NCI-H146 treated with DMSO at 0.1 percent for 48 hours (cell line): ENCODE results near the gene BMAL1.

Source experiments
- DNase-seq: peaks from one replicate; lab custom pipeline; 2025; ENCODE audit not compliant: unreplicated experiment; lab: John Stamatoyannopoulos, UW

Gene BMAL1

GRCh38 chr11:13339195-13340153, 61.9 kb downstream of the BMAL1 start:
- no peak for DNase-seq

DNA sequence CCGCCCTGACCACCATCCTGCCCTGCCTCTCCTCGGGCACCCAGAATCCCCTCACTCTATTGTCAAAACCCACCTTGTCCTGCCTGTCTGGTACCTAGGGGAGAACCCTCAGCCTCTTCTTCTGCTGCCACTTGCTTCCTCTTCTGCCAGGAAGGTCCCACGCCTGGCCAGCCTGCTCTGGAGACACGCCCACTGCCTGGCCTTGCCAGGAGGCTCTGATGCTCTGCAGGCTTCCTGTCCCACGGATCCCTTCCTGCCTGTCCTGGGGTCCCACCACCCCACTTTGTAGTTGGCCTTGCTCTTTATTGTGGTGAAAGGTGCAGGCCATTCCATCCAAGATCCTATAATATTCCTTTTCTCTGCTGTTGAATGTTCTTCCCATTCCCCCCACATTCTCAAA, 63.4 kb downstream of the BMAL1 start:
- no peak for DNase-seq

DNA sequence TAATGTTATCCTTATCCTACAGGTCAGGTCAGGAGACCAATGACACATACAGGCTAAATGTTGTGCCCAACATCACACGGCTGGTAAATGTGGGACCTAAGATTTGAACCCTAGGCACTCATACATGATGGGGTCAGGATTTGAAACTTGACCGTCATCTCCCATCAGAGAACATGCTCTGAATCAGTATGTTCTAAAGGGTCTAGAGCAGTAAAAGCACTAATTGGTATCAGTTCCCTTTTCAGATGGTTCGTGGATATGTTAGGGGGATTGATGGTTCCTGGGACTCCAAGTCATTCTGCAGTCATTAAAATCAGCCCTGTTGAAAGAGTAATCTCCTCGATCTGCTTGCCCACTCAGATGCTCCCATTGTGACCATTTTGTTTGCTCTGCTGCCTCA, 65.5 kb downstream of the BMAL1 start:
- no peak for DNase-seq

GRCh38 chr11:13343931-13344717, 66.5 kb downstream of the BMAL1 start:
- DNase-seq, result peak; percentile 54

- DNase-seq, result no peak
Observed at GRCh38 chr11:13344818-13345217, 67.2 kb downstream of the BMAL1 start.

- no peak for DNase-seq
Observed at GRCh38 chr11:13346470-13346869, 68.9 kb downstream of the BMAL1 start.

DNA sequence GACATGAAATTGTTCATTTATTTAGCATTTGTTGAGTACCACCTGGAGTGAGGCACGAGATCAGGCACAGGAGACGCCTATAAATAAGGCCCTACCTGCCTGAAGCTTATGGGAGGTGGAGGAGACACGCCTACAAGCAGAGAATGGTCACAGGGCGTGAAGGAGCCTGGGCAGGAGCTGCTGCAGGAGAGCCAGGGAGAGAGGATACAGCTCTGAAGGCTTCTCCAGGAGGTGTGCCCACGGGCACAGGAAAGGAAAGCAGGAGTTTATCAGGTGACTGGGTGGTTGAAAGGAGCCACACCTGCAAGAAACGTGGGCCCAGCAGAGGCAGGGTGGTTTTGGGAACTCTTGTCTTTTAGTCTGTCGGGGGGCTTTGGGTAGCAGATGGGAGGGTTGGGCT, 70.3 kb downstream of the BMAL1 start:
- no peak for DNase-seq

DNA sequence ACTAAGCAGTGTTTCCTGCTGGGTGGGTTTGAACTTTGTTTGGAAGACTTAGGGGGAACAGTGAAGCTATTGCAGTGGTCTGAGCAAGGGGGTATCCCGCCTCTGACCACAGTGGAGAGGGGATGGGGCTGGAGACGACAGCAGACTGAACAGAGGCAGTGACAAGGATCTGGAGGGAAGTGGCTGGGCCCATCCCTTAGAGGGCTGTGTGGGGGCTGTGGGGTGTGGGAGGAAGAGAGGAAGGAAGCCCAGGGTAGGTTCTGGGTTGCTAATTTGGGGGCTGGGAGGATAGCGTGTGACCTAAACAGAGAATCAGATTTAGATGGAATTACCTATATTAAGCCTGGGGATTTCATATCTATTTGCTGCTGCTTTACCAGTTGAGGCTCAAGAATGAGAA, 70.7 kb downstream of the BMAL1 start:
- no peak for DNase-seq

- no peak for DNase-seq
Observed at GRCh38 chr11:13349046-13349445, 71.5 kb downstream of the BMAL1 start.

- no peak for DNase-seq
Observed at GRCh38 chr11:13349581-13349980, 72.0 kb downstream of the BMAL1 start.

DNA sequence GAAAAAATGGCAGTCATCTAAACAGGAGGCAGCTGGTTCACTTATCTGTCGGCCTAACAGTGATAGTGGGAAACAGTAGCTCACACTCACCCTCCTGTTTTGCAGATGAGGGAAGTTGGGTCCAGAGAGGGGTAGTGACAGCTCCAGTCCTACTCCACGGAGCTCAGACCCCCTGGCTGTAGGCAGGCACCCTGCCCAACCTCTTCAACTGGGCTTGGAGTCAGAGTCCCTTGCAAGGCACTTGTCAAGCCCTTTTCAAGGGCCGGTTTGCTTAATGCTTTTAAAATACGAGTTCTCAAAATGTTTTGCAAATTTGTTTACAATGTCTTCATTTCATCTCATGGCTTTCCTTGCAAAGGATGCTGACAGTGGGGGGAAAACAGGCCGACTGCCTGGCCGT, 75.1 kb downstream of the BMAL1 start:
- no peak for DNase-seq

DNA sequence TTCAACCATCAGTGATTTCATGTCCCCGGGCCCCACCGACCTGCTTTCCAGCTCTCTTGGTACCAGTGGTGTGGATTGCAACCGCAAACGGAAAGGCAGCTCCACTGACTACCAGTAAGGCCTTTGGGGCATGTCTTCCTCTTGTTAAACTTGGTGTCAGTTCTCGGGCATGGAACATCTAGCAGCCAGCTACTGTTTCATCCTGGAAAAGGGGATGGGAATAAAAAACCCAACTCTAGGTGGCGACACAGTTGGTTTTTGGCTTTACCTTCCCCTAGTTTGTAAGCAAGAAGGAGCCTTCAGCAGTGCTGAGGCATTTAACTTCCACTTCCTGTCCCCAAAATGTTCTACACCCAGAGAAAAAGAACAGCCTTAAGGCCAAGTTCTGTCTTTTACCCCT, 76.7 kb downstream of the BMAL1 start:
- DNase-seq, result no peak

DNA sequence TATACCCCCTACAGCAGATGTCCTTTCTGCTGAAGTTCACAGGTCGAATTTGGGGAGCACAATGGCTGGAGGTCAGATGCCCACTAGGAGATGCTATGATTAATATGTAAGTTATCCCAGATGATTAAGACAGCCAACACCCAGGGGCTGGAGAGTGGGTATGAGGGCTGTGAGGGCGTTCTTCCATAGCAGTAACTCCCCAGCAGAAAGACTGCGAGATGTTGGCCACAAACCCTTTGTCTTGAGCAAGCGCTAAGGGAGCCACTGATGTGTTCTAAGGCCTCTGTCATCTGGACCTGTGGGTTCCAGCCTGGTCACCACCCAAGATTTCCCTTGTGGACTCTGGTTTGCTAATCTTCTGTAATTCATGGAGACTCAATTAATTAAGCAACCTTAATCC, 77.6 kb downstream of the BMAL1 start:
- no peak for DNase-seq

DNA sequence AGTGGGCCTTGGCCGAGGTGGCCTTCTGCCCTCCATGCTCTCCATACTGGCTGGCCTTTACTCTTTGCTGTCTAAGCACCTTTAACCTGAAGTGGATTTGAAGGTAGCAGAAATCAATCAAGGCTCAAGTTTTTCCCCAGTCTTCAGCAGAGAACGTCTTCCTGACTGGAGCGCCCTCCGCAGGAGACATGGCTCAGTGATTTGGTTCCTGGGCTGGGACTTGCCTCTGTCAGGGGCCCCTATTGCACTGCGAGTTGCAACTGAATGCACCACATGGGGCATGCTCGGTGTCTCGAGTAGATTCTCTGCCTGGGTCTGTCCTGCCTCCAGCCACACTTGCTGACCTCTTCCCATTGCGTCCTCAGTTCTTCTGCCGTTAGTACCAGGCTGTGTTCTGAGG, 79.6 kb downstream of the BMAL1 start:
- no peak for DNase-seq

DNA sequence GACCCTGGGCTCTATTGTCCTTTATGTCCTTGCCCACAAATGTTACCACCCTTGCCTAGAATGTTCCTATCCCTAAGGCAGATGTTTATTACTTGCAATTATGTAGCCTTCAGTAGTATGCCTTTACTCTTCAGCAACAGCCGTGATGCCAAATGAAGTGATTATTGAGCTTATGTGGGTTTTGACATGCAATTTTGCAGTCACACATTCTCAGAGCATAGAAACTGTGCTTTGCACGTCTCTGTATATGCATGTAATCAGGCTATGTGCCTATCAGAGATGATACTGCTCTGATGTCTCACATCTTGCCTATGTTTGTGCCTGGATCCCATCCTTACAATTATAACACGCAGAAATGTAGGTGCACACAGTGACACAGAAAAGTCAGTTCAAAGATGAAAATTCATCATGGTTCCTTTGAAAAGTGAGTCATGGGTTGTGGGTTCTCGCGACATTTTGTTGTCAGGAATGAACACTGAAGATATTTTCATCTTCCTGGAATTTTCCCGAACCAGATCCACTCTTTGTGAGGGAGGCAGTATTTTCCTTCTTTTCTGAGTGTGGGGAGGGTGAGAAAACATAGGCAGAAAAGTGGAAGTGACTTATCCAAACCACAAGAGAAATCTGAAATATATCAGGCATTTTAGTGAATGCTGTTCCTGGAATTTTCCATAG, 81.1 kb downstream of the BMAL1 start:
- no peak for DNase-seq

- DNase-seq, result no peak
Observed at GRCh38 chr11:13362596-13363109, 85.1 kb downstream of the BMAL1 start.

GRCh38 chr11:13364388-13364787, 86.8 kb downstream of the BMAL1 start:
- no peak for DNase-seq

GRCh38 chr11:13366266-13367026, 88.9 kb downstream of the BMAL1 start:
- DNase-seq, result no peak

DNA sequence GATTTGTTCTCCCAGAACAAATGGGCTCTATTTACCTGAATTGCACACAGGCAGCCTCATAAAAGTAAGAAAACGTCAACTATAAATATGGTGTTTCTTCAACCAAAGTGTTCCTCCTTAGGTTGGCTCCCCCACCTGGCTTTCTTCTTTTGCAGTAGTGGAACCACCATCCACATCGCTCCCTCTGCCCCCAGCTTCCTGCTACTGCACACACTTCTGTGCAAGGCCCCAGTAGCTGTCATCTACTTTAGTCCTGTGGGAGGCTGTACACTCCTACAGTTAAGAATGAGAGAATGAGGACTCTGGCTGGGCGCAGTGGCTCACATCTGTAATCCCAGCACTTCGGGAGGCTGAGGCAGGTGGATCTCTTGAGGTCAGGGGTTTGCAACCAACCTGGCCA, 89.5 kb downstream of the BMAL1 start:
- DNase-seq, result no peak

DNA sequence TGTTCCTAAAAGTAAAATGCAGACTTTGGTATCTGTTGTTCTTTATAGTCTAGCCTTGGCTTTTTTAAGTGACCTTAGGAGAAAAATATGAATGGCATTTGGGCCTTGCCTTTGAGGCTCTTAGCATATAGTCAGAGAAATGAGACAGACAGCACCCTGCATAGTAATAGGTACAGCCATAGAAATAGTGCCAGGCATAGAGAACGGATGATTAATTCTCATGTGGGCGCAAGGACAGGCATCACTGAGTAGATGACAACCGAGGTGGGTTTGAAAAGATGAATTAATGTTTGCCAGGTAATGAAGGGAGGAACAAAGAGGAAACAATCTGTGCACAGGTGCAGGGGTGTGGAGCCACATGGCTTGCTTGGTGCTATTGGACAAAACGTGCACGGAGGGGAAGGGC, 90.5 kb downstream of the BMAL1 start:
- no peak for DNase-seq

DNA sequence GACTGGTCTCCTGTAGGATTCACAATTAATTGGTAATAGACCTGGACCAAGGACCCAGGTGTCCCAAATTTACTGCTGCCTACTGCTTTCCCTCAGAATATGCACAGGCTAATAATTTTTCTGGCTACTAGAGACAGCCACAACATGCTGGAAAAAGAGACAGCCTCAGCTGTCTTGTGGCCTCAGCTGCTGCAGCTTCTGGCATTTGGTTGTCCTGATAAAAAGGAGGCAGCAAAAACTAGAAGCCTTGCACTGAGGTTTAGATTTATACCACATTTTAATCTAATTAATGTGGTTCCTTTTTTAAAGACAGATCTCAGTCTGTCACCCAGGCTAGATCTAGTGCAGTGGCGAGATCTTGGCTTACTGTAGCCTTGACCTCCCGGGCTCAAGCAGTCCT, 95.6 kb downstream of the BMAL1 start:
- no peak for DNase-seq
